UCSD-AML1 (cell line): Measurements from ENCODE around the gene DIS3L2.
A peak's percentile ranks its signal among the peaks of the same experiment; 100 is the strongest.
"Not testable (repeated sequence)": the region's sequence is repeated elsewhere in the genome, so short reads cannot be mapped to it uniquely, and the experiment has no call there.

Source experiments
- DNase-seq: peaks from one replicate; lab custom pipeline; 2025; ENCODE audit not compliant: unreplicated experiment; lab: John Stamatoyannopoulos, UW

Gene DIS3L2

DNA sequence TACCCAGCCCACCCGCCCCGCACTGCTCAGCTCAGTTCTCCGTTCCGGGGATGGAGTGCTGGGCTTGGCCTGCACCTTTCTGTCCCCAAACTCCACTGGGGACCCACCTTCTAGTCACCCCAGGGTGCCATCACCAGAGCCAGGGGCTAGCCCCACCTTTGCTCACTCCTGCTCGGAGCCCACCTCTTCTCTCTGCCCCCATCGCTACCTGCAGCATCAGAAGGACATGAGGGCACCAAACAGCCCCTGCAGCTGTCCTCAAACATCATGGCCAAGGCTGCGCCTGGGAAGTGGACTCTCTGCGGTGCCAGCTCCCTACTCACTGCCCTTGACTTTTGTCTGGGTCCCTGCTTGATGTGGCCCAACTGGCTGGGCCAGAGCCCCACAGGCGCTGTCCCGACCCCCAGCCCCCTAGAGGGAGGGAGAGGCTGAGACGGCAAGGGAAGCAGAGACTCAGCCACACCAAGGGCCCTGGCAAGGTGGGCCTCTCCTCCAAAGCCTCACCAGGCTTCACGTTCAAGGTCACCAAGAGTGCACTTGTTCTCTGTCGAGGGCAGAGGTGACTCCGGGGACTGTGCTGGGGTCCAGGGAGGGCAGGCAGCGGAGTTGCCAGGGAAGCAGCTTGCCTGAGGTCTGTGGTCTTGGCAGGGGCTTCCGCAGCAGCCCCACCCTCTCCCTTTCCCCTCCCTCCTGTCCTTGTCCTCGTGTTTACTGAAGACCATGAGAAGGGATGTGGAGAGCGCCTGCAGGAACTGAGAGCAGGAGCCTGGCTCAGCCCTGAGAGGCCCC, 403.5 kb downstream of the DIS3L2 start:
- peak; percentile 75 for DNase-seq

DNA sequence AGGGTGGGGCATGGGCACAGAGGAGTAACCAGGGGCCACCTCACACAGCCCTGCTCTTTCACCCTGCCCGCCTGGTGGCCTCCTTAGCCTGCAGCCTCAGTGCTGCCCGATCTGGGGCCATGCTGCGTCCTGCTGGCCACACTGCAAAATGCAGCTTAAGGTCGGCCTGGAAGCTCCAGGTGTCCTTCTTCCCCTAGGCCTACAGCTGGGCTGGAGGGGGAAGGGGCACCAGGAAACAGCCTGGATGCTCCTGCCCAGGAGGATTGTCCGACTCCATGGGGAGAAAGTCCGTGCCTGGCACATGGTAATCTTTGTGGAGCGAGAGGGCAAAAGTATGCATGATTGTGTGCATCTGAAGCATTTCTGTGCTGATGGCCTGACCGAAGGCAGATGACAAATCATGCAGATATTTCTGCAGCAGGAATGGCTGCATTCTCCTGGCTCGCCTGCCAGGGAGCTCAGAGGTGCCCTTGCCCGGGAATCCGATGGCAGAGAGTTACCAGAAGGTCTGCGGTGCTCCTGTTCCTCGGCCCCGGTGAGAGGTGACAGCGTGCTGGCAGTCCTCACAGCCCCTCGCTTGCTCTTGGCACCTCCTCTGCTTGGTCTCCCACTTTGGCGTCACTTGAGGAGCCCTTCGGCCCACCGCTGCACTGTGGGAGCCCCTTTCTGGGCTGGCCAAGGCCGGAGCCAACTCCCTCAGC, 404.3 kb downstream of the DIS3L2 start:
- peak; percentile 75 for DNase-seq

DNA sequence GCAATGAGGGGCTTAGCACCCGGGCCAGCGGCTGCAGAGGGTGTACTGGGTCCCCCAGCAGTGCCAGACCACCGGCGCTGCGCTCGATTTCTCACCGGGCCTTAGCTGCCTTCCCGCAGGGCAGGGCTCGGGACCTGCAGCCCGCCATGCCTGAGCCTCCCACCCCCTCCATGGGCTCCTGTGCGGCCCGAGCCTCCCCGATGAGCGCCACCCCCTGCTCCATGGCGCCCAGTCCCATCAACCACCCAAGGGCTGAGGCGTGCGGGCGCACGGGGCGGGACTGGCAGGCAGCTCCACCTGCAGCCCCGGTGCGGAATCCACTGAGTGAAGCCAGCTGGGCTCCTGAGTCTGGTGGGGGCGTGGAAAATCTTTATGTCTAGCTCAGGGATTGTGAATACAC, 404.9 kb downstream of the DIS3L2 start:
- DNase-seq: not testable (repeated sequence)

DNA sequence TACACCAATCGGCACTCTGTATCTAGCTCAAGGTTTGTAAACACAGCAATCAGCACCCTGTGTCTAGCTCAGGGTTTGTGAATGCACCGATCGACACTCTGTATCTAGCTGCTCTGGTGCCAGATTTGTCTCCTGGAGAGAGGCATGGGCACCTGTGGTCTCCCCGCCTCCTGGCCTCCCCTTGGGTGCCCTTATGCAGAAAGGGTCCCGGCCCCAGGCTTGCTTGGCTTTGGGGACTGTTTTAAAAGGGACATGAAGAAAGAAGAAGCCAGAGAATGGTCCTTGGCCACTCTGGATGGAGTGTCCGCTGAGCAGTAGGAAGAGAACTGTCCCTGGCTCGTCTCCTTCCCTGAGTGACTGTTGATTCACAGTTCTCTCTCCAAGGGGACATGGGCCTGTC, 405.5 kb downstream of the DIS3L2 start:
- DNase-seq: no peak

DNA sequence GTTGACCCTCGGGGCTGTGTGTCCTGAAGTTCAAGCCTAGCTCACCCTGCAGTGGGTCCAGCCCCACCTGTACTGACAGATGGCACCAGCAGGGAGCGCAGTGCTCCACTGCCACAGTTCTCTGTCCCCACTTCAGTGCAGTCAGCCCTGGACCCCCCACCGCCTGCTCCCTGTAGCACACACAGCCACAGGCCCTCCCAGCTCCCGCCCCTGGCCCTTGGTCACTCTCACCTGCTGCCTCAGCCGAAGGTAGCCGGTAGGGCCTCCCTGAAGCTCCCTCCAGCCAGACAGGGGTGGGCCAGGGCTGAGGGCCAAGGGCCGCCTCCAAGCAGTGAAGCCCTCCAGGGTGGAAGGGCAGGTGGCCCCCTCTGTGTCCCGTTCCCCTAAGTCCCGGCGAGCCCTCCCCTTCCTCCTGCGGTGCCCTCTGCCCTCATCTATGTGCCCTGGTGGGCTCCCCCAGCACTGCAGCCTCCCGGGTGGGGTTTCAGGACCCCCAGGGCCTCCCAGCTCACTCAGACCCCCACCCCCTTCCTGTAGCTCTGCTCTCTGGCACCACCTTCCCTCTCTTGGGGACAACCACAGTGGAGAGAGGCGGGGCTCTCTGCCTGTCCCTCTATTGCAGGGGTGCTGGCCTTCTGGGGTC, 406.2 kb downstream of the DIS3L2 start:
- DNase-seq: no peak

DNA sequence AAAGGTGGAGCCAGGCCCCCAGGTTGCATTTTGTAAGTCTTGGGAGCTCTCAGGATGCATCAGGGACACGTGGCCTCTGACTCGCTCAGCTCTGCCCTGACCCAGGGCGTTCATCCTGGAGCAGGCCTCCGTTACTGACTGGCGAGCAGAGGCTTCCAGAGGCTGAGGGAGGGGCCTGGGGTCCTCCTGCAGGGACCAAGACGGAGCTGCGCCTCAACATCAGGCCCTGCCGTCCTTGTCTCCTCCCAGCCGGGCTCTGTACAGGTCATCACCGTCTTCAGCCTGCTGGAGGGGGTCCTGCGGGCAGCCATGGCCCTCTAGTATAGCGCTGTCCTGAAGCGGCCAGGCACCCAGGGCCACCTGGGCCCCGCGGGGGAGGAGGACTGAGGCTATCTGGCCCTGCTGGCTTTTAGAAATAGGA, 406.8 kb downstream of the DIS3L2 start:
- no peak for DNase-seq

DNA sequence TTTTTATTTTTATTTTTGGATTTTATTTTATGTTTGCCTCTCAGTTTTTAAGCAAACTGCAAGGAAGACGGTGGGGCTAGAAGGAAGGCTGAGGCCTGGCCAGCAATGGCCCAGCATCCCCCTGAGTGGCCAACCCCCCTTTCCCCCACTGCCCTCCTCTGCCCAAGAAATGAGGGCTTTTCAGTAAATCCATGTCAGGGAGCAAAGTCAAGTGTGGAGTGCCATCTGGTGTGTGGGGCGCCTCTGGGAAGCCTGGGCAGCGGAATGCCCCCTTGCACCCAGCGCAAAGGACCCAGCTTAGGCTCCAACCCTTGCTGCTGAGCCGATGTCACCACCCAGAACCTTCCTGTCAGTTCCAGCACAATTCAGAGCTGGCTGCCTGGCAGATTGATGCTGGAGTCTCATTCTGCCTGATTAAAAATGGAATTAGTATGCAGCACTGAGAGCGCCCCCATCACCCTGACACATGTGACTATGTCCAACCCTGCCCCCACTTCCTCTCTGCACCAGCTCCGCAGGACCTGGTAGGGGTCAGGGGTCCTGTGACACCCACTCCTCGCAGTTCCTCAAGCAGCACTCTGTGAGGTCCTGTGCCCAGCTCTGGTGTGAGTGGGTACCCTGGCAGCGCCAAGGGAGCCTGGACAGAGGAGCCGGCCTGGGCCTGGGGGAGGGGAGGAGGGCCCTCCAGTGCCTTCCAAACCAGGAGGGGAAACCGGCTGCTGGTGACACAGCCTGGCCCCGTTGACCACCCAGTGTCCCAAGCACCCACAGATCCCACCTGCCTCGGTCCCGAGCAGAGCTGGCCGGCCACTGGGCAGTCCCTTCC, 407.8 kb downstream of the DIS3L2 start:
- no peak for DNase-seq

DNA sequence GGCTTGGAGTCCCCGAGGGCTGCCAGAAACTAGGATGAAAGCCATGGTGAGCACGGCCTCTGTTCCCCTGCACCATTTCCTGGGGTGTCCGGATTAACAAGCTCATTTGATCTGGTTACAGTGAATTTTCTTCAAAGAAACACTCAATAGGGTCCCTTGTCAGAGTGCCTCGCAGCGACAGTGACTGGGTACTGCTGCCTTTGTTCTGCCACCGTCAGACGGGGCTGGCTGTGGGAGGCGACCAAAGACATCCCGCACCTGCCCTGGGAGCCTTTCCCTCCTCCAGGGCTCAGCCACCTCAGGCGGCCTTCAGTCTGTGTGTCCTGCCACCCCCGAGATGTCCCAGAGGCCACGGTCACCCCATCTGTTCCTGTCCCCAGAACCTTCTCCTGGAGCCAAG, 408.5 kb downstream of the DIS3L2 start:
- not testable (repeated sequence) for DNase-seq

DNA sequence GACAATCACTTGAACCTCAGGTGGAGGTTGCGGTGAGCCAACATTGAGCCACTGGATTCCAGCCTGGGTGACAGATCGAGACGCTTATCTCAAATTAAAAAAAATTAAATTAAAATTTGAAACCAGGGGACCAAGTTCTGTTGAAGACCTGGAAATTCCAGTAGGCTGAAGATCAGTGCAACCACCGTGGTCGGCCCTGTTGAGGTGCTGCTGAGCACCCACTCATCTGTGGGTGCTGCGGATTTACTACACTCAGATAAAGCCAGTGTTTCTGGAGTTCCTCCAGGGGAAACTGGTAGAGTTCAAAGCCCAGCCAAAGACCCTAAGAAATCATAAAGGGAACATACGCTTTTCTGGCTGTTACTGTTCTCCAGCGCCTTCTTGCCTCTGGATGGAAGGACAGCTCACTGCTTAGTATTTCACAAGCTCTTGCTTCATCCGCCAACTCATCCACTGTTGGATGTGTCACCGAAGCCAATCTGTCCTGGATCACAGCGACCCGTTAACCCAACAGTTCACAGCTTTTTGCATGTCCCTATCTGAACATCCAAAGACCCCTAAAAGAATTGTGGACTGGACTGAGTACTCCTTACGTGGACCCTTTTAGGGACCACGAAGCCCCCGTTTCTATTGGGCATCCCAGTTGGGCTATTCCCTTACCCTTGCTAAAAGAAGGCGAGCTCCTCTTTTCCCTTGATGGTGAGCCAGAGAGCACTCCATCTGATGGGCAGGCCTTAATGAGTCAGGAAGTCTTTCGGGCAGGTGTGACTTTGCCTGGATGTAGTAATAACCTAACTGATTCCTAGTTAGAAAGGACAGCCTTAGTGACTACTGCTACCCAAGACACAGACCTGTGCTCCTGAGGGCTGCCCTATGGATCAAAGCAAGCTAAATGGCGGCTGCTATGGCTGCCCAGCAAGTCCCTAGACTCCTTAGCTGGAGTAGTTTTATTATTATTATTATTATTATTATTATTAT, 411.0 kb downstream of the DIS3L2 start:
- DNase-seq: no peak

DNA sequence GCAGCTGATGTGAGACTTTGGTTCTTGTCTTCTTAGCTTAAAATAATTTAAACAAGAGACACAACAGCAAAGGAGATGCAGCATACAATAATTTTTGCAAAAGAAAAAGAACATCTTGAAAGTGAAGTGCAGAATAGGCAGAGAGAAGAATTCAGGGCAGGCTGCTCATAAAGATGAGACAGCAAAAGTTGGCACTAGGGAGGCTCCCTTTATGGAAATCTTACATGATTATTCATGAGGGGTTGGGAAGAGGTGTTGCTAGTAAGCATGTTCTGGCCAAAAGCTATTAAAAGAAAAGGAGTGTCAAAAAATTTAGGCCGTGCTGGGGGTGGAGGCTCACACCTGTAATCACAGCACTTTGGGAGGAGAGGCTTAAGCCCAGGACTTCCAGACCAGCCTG, 412.8 kb downstream of the DIS3L2 start:
- DNase-seq: no peak

DNA sequence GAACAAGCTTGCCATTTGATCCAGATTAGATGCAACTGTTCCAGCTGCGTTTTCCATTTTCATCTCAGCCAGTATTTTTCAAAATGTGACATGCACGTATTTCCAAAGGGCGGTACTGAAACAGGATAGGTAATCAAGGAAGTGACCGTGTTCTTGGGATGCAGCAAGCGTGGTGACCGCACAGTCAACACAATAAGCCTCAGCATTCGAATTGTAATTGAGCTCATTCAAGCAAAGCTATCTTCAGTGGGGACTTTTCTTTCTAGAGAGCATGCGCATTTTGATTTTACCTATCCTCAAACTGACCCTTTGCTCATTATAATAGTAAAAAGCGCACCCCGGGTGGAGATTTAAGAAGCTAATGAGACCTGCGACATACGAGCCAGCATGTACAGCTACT, 413.7 kb downstream of the DIS3L2 start:
- no peak for DNase-seq

DNA sequence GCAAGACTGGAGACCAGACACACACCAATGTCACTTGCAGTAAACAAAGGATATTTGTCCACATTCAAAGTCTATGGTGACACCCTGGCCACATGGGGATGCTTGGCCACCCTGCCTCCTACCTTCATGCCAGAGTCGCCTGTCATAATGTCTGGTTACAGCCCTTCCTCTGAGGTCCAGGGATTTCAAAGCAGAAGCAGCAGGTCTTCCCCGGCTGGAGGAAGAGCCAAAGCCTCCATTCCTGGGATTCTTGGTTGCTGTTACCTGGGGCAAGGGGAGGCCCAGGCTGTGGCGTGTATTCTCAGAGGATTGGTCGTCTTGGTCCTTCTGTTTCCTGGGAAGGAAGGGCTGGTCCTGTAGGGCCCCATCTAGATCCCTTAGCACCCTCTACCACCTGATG, 414.7 kb downstream of the DIS3L2 start:
- no peak for DNase-seq

DNA sequence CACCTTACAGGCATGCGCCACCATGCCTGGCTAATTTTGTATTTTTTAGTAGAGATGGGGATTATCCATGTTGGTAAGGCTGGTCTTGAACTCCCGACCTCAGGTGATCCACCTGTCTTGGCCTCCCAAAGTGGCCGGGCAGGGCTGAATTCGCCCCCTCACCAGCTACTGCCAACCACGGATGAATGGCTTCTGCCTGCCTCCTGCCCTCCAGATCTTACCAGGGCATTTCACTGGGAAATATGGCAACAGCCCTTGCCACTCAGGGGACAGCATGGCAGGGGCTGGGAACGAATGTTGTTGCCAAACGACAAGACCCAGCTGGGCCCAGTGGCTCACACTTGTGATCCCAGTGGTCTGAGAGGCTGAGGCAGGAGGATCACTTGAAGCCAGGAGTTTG, 415.2 kb downstream of the DIS3L2 start:
- no peak for DNase-seq

DNA sequence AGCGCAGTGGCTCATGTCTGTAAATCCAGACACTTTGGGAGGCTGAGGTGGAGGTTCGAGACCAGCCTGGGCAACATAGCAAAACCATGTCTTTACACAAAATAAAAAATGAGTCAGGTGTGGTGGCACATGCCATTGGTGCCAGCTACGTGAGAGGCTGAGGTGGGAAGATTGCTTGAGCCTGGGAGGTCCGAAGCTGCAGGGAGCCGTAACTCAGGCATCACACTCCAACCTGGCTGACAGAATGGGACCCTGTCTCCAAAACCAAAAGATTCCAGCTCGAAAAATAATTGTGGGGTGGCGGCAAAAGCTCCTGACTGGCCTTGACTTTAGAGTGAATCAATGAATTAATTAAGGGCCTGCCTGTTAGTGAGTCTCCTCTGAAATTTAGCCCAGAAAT, 415.8 kb downstream of the DIS3L2 start:
- DNase-seq: no peak

DNA sequence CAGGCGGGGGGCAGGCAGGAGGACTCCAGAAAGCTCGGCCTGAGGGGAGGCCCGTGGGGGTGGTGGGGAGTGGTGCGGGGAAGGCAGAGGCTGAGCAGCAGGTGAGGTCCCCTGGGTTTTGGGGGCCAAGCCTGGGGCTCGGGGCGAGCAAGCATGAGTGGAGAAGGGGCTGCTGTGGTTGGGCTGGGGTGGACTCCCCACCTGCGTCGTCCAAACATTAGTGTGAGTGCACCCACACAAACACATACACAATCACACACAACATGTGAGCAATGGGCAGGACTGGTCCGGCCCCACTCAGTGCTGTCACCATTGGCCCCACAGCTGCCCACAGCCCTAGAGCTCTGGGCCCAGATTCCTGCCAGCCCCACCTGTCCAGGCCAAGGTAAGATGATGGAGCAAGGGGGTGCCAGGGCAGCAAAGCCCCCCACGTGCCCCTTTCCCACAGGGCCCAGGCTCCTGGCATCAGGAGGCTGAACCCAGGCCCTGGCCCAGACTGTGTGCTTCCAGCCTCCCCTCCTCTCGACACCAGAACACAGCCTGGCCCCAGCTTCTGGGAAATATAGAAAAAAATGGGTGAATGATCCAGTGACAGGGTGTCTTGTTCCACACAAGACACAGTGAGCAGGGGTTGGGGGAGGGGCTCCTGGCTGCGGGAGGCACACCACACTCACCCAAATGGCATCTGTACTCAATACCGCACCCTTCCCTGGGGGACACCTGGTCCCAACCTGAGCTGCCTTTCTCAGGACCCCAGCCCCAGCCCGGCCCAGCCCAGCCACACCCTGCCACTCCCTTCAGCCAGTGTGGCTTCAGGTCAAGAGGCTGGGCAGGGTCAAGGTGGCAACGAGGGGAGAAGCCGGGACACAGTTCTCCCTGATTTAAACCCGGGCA, 416.6 kb downstream of the DIS3L2 start:
- no peak for DNase-seq

DNA sequence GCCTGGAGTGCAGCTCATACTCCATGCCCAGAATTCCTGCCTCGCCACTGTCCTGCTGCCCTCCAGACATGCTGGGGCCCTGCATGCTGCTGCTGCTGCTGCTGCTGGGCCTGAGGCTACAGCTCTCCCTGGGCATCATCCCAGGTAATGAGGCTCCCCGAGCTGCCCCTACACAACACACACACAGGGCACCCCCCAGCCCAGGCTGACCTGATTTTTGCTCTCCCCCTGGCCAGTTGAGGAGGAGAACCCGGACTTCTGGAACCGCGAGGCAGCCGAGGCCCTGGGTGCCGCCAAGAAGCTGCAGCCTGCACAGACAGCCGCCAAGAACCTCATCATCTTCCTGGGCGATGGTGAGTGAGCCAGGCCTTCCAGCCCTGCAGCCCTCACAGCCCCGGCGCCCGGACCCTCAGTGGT, 417.2 kb downstream of the DIS3L2 start, which contains the start of gene ALPP:
ALPP (plus strand) TSS at position 17 of the 417 bp plus-strand sequence; CDS start at position 69, 52 bp downstream.
- DNase-seq: not testable (repeated sequence)

DNA sequence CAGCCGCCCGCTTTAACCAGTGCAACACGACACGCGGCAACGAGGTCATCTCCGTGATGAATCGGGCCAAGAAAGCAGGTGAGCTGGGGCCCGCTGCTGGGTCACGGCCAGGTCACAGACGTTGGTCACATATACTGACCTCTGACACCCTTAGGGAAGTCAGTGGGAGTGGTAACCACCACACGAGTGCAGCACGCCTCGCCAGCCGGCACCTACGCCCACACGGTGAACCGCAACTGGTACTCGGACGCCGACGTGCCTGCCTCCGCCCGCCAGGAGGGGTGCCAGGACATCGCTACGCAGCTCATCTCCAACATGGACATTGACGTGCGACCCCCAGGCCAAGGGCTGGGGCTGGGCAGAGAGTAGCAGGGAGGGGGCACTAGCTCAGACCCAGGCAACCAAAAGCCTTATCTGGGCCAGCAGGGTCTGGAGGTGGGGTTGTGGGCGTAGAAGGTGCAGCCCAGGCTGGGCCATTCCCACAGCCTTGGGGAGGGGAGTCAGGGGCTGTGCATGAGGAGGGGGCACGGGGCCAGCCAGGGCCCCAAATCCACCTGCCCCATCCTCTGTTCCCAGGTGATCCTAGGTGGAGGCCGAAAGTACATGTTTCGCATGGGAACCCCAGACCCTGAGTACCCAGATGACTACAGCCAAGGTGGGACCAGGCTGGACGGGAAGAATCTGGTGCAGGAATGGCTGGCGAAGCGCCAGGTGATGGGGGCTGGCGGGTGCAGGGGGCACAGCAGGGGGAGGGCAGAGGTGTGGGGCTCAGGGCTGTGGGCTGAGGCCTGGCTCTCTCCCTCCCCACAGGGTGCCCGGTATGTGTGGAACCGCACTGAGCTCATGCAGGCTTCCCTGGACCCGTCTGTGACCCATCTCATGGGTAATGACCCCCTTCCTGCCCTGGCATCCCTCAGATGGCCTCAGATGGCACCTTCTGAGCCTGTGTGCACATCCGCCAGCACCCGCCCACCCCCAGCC, 418.4 kb downstream of the DIS3L2 start:
- DNase-seq: not testable (repeated sequence)
